Neural crest cell (in vitro differentiated cells): ENCODE measurements around the gene INSM1. TPM values are rescaled to one million over a fixed set of nuclear protein-coding genes. Genes with fewer than 3 reads are reported as not detected.
A peak's percentile ranks its signal among the peaks of the same experiment; 100 is the strongest.

ENCODE experiments used
- DNase-seq: peaks from one replicate; pipeline ENCODE4 v3.0.0; 2021; ENCODE audit warnings: low read depth, mixed read lengths, low spot score
- H3K27ac Mint-ChIP-seq: one replicate; pipeline ENCODE4 v1.8.0; 2021; ENCODE audit warnings: mild to moderate bottlenecking, mixed read lengths; ENCODE audit not compliant: unreplicated experiment
- H3K27me3 Mint-ChIP-seq: 2 replicates; pipeline ENCODE4 v1.8.0; 2021; ENCODE audit warnings: low read depth, mild to moderate bottlenecking, mixed read lengths
- H3K36me3 Mint-ChIP-seq: 2 replicates; pipeline ENCODE4 v1.8.0; 2021; ENCODE audit warnings: low read depth, mild to moderate bottlenecking, mixed read lengths
- H3K4me1 Mint-ChIP-seq: 2 replicates; pipeline ENCODE4 v1.8.0; 2021; ENCODE audit warnings: mixed read lengths
- H3K4me3 Mint-ChIP-seq: one replicate; pipeline ENCODE4 v1.8.0; 2021; ENCODE audit warnings: mild to moderate bottlenecking, mixed read lengths
- H3K9me3 Mint-ChIP-seq: 2 replicates; pipeline ENCODE4 v1.8.0; 2021; ENCODE audit warnings: mixed read lengths
- total RNA-seq: library from RNA; stranded (reverse); gene quantifications from 2 replicates; pipeline ENCODE4 v1.2.1, GENCODE V29; 2021
- TF ChIP-seq, protein P1 (sequence below): fragments of 200-600 bp; sonication (generic); conservative IDR thresholded peaks from 2 replicates; pipeline ENCODE4 v1.5.0; 2021; ENCODE audit warnings: antibody characterized with exemption, mild to moderate bottlenecking

INSM1 gene
- total RNA-seq, 1 donor from 2014 or later: 22.6 TPM

DNA sequence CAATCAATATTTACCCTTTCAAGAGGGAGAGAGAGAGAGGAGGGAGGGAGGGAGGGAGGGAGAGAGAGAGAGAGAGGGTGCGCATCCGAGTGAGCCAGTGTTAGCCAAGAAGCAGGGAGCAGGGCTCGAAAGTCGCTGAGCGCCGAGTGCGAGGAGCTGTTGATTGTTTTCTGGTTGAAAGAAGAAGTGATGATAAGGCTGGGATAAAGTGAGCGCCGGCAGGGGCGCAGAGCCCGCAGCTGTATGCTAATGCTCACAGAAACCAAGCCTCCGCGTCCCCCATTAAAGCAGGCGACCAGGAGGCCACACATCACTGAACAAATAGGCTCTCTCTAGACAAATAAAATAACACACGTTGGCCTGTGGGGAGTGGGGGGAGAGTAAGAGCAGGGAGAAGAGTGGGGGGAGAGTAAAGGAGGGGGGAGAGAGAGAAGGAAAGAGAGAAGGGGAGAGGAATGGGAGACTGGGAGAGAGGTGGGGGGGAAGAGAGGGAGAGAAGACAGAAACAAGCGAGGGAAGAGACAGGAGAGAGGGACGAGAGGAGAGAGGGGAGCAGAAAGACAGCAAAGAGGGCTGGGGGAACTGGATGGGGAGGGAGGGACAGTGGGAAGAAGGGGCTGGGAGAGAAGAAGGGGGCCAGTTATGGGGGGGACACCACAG, 5.0 kb upstream of the INSM1 start:
- Mint-ChIP-seq H3K4me3 (peak overlapping the region; percentile 86), H3K9me3 (no peaks in the 10 kb centered on the region)

GRCh38 chr20:20363434-20363798, 4.5 kb upstream of the INSM1 start:
- H3K9me3 Mint-ChIP-seq: no peaks in the 10 kb centered on the region
- TF ChIP-seq, protein P1, sequence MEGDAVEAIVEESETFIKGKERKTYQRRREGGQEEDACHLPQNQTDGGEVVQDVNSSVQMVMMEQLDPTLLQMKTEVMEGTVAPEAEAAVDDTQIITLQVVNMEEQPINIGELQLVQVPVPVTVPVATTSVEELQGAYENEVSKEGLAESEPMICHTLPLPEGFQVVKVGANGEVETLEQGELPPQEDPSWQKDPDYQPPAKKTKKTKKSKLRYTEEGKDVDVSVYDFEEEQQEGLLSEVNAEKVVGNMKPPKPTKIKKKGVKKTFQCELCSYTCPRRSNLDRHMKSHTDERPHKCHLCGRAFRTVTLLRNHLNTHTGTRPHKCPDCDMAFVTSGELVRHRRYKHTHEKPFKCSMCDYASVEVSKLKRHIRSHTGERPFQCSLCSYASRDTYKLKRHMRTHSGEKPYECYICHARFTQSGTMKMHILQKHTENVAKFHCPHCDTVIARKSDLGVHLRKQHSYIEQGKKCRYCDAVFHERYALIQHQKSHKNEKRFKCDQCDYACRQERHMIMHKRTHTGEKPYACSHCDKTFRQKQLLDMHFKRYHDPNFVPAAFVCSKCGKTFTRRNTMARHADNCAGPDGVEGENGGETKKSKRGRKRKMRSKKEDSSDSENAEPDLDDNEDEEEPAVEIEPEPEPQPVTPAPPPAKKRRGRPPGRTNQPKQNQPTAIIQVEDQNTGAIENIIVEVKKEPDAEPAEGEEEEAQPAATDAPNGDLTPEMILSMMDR: no peak
- H3K36me3 Mint-ChIP-seq: peaks cover 2% of the 10 kb centered on the region
- peaks cover 90% of the 10 kb centered on the region for H3K27me3 Mint-ChIP-seq
- no peak overlapping the region for H3K4me3 Mint-ChIP-seq
- H3K4me1 Mint-ChIP-seq: peaks cover 29% of the 10 kb centered on the region
- DNase-seq: peak; percentile 9
- no peak overlapping the region for H3K27ac Mint-ChIP-seq

More for the DNA sequence above, 5.0 kb upstream of the INSM1 start:
- DNase-seq: peak; percentile 30
- H3K27ac Mint-ChIP-seq: no peak overlapping the region
- peaks cover 95% of the 10 kb centered on the region for H3K27me3 Mint-ChIP-seq
- TF ChIP-seq, protein P1: no peak
- peaks cover 29% of the 10 kb centered on the region for H3K4me1 Mint-ChIP-seq
- peaks cover 3% of the 10 kb centered on the region for H3K36me3 Mint-ChIP-seq

DNA sequence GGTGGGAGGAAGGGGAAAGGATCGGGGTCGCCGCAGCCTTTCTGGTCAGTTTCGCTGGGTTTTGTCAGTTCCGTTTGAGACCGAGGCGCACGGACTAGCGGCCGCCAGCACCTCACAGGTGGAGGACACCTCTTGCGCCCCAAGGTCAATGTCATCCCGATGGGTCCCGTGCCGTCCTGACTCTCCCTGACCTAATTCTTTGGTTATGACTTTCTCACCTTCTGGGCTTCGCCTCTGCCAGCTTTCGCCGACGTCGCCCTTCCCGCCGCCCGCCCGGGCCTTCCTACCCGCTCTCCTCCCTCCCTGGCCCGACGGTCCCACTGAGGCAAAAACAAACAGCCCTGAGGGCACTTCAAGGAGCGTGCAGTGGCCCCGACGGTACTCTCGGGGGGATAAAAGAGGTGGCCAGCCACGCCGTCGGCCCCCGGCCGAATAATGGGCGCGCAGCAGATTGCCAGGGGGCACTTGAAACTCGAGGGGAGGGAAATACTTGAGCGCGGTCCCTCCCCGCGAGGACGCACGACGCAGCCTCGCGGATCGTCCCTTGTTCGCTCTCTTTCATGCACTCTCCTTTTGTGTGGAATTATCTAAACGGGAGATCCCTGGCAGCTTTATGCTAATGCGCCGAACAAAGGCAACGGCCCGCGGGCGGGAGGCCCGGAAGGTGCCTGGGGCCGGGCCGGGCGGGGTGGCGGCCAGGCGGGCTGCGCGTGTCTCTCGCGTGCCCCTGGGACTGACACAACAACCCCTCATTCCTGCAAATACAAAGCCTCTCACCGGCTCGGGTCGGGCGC, 3.9 kb upstream of the INSM1 start:
- DNase-seq: peak; percentile 34
- TF ChIP-seq, protein P1: no peak
- H3K4me1 Mint-ChIP-seq: peaks cover 29% of the 10 kb centered on the region
- no peaks in the 10 kb centered on the region for H3K9me3 Mint-ChIP-seq
- no peaks in the 10 kb centered on the region for H3K36me3 Mint-ChIP-seq
- peaks cover 84% of the 10 kb centered on the region for H3K27me3 Mint-ChIP-seq
- H3K4me3 Mint-ChIP-seq: peak overlapping the region; percentile 57
- peak overlapping the region; percentile 62 for H3K27ac Mint-ChIP-seq

- DNase-seq: no peak
- H3K27ac Mint-ChIP-seq: peak overlapping the region; percentile 57
- H3K36me3 Mint-ChIP-seq: no peaks in the 10 kb centered on the region
- H3K27me3 Mint-ChIP-seq: peaks cover 83% of the 10 kb centered on the region
- TF ChIP-seq, protein P1: no peak
- peak overlapping the region; percentile 65 for H3K4me3 Mint-ChIP-seq
- H3K9me3 Mint-ChIP-seq: no peaks in the 10 kb centered on the region
- peaks cover 30% of the 10 kb centered on the region for H3K4me1 Mint-ChIP-seq
These were observed 3.1 kb upstream of the INSM1 start for GRCh38 chr20:20364593-20365479.

GRCh38 chr20:20365480-20366161, 2.3 kb upstream of the INSM1 start:
- no peak for DNase-seq
- H3K9me3 Mint-ChIP-seq: no peaks in the 10 kb centered on the region
- H3K4me3 Mint-ChIP-seq: peak overlapping the region; percentile 65
- TF ChIP-seq, protein P1: no peak
- peaks cover 83% of the 10 kb centered on the region for H3K27me3 Mint-ChIP-seq
- H3K4me1 Mint-ChIP-seq: peaks cover 34% of the 10 kb centered on the region
- H3K36me3 Mint-ChIP-seq: no peaks in the 10 kb centered on the region
- H3K27ac Mint-ChIP-seq: no peak overlapping the region
